ENCODE data around the gene NANS.
A peak's percentile ranks its signal among the peaks of the same experiment; 100 is the strongest.
"Not testable (repeated sequence)": the region's sequence is repeated elsewhere in the genome, so short reads cannot be mapped to it uniquely, and the experiment has no call there.

Gene NANS

DNA sequence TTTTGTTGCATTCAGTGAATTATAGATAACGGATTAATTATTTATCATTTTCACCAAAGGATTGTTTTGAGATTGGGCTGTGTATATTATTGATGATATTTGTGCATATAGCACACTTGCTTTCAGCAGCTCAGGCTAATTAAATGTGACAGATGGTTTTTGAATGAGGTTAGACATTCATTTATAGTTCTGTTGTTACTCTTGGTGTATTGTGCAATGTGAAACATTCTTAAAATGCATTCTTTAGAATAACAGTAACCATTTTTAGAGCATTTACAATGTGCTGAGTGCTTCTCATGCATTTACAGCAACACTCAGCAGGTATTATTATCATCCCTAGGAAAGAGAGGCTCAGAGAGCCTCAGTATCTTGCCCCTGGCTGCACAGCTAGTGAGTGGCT is 23.8 kb downstream of the NANS start:
- Mint-ChIP-seq H3K4me1 (peaks cover 44% of the 10 kb centered on the region), H3K27me3 (no peaks in the 10 kb centered on the region), H3K36me3 (ENCODE audit: low read depth) (peaks cover 44% of the 10 kb centered on the region), H3K9me3 (no peaks in the 10 kb centered on the region), H3K27ac (peak overlapping the region; percentile 52), H3K4me3 (no peak overlapping the region)
- DNase-seq (no peak), ATAC-seq (no peak)

- Mint-ChIP-seq H3K4me1 (peaks cover 39% of the 10 kb centered on the region), H3K4me3 (no peak overlapping the region), H3K36me3 (ENCODE audit: low read depth) (peaks cover 47% of the 10 kb centered on the region)
Measured at GRCh38 chr9:98080780-98081179, 24.2 kb downstream of the NANS start.

DNA sequence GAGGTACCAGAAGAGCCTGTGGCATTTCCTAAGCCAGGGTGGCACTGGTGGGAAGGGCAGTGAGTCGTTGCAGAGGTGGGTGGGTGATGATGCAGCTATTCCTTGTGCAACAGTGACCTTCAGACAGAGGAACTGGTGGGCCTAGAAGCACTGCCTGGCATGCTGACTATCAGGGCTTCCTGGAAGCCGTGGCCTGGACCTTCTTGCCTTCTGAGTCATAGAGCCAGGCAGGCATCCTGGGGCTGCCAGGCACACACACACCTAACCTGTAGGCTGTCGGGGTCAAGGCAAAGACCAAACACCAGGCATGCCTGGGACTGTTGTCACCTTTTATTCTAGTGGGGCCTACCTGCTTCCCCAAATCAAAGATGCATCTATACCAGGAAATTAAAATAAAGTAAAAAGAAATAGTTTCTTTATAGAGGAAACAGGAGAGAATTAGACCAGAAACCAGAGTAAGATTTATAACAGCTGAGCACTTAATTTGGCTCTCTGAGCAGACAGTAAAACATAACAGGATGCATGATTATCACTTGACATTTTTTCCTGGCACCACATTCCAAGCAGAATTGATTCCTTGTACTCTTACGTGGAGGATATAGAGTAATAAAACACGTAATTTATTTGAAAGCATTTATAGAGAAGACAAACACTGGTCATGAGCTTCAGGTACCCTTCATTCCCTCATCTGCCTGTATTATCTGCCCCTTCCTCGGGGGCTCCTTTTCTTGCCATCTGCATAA is 25.1 kb downstream of the NANS start:
- H3K27ac Mint-ChIP-seq: peak overlapping the region; percentile 84
- H3K27me3 Mint-ChIP-seq: no peaks in the 10 kb centered on the region
- no peak overlapping the region for H3K4me3 Mint-ChIP-seq
- peaks cover 31% of the 10 kb centered on the region for H3K4me1 Mint-ChIP-seq
- DNase-seq (peak; percentile 63), ATAC-seq (peak; percentile 98)
- no peaks in the 10 kb centered on the region for H3K9me3 Mint-ChIP-seq
- peaks cover 49% of the 10 kb centered on the region for H3K36me3 Mint-ChIP-seq (ENCODE audit: low read depth)

More at GRCh38 chr9:98080780-98081179, 24.2 kb downstream of the NANS start:
- no peaks in the 10 kb centered on the region for H3K27me3 Mint-ChIP-seq
- no peaks in the 10 kb centered on the region for H3K9me3 Mint-ChIP-seq
- ATAC-seq (no peak), DNase-seq (no peak)
- H3K27ac Mint-ChIP-seq: peak overlapping the region; percentile 84

DNA sequence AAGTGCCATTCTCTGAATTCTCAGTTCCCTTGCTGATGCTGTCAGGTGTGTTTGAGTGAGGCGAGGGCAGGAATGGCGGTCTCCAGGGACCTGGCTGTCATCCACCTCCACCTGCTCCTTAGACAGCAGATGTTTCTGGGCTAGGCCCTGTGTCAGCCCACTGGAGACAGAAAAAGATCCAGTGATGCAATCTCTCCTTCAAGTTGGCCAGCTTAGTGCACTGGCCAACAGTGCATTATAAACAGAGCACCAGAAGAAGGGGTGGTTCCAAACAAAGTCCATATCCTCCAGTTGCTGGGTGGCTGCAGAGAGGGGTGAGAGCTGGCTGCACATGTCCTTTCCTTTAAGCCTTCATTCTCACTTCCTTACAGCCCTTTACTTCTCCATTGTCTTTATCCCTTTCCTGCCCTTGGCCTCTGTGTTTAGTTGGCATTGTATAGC is 26.5 kb downstream of the NANS start:
- DNase-seq: no peak
- peaks cover 47% of the 10 kb centered on the region for H3K36me3 Mint-ChIP-seq (ENCODE audit: low read depth)
- H3K27ac Mint-ChIP-seq: peak overlapping the region; percentile 84
- H3K4me3 Mint-ChIP-seq: no peak overlapping the region
- no peaks in the 10 kb centered on the region for H3K27me3 Mint-ChIP-seq
- no peak for ATAC-seq
- no peaks in the 10 kb centered on the region for H3K9me3 Mint-ChIP-seq
- H3K4me1 Mint-ChIP-seq: peaks cover 30% of the 10 kb centered on the region

DNA sequence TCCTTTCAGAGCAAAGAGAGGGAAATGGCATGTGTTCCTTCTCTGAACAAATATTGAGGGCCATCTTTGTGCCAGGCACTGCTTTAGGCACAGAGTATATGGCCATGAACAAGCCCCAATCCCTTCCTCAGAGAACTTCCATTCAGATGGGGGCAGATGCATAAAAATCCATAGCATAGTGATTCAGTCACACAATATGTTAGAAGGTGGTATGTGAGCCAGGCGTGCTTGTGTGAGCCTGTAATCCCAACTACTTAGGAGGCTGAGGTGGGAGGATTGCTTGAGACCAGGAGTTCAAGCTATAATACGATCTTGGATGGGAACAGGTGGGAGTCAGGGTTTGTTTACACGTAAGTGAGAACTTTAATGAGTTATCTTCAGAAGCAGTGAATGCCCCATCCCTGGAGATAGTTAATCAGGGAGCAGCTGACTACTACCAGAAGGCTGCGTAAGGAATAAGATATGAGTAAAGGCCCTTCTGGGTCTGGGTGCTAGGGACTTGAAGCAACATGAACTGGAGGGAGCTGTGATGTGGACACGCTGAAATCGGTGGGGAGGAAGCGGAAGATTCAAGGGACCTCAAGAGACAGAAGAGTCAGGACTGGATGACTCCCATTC is 27.1 kb downstream of the NANS start:
- Mint-ChIP-seq H3K36me3 (ENCODE audit: low read depth) (peaks cover 44% of the 10 kb centered on the region), H3K27me3 (no peaks in the 10 kb centered on the region), H3K27ac (peak overlapping the region; percentile 84), H3K4me1 (peaks cover 30% of the 10 kb centered on the region), H3K9me3 (no peaks in the 10 kb centered on the region), H3K4me3 (no peak overlapping the region)
- ATAC-seq: no peak
- no peak for DNase-seq

DNA sequence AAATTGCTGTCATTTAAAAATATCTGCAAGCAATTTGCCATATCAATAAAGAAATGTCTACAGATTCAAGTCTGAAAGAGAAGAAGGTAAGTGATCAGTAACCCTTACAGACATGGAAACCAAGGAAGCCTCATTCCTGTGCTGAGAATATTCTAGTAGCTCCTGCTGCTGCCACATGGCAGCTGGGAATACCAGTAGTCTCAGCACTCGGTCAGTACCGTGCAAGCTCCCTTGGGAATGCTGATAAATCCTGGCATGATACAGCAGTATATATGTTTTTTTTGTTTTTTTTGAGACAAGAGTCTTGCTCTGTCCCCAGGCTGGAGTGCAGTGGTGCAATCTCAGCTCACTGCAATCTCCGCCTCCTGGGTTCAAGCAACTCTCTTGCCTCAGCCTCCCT is 27.9 kb downstream of the NANS start:
- H3K4me3 Mint-ChIP-seq: no peak overlapping the region
- H3K36me3 Mint-ChIP-seq (ENCODE audit: low read depth): peaks cover 41% of the 10 kb centered on the region
- H3K4me1 Mint-ChIP-seq: peaks cover 30% of the 10 kb centered on the region
- ATAC-seq (no peak), DNase-seq (no peak)
- no peak overlapping the region for H3K27ac Mint-ChIP-seq
- no peaks in the 10 kb centered on the region for H3K27me3 Mint-ChIP-seq
- H3K9me3 Mint-ChIP-seq: no peaks in the 10 kb centered on the region

GRCh38 chr9:98085058-98085457 is 28.5 kb downstream of the NANS start:
- Mint-ChIP-seq H3K27me3 (no peaks in the 10 kb centered on the region), H3K36me3 (ENCODE audit: low read depth) (peaks cover 41% of the 10 kb centered on the region), H3K4me3 (no peak overlapping the region), H3K9me3 (no peaks in the 10 kb centered on the region), H3K27ac (peak overlapping the region; percentile 64), H3K4me1 (peaks cover 30% of the 10 kb centered on the region)
- DNase-seq (no peak), ATAC-seq (no peak)

DNA sequence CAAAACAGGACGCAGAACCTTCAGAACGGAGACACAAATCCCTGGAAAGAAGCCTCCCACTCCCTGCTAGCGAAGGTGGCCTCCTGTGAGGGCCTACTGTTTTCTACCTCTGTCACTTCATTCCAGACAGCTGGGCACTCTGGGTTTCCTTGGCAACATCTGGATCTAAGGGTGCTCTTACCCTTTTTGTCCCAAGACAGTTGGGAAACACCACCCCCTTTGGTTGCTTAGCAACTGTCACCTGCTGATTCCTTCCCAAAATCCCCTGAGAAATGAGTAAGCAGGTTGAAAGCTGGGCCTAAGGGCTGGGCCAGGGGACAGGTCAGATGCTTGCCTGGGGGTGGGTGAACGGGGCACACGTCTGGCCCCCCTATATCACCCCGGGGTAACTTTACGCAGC is 29.4 kb downstream of the NANS start:
- ATAC-seq (no peak), DNase-seq (no peak)
- Mint-ChIP-seq H3K9me3 (no peaks in the 10 kb centered on the region), H3K36me3 (ENCODE audit: low read depth) (peaks cover 42% of the 10 kb centered on the region), H3K27ac (no peak overlapping the region), H3K4me1 (peaks cover 25% of the 10 kb centered on the region), H3K27me3 (no peaks in the 10 kb centered on the region), H3K4me3 (no peak overlapping the region)

GRCh38 chr9:98086461-98086860 is 29.9 kb downstream of the NANS start:
- Mint-ChIP-seq H3K4me3 (no peak overlapping the region), H3K36me3 (ENCODE audit: low read depth) (peaks cover 40% of the 10 kb centered on the region), H3K4me1 (peaks cover 20% of the 10 kb centered on the region), H3K27me3 (no peaks in the 10 kb centered on the region), H3K9me3 (no peaks in the 10 kb centered on the region), H3K27ac (peak overlapping the region; percentile 47)
- DNase-seq (no peak), ATAC-seq (no peak)

DNA sequence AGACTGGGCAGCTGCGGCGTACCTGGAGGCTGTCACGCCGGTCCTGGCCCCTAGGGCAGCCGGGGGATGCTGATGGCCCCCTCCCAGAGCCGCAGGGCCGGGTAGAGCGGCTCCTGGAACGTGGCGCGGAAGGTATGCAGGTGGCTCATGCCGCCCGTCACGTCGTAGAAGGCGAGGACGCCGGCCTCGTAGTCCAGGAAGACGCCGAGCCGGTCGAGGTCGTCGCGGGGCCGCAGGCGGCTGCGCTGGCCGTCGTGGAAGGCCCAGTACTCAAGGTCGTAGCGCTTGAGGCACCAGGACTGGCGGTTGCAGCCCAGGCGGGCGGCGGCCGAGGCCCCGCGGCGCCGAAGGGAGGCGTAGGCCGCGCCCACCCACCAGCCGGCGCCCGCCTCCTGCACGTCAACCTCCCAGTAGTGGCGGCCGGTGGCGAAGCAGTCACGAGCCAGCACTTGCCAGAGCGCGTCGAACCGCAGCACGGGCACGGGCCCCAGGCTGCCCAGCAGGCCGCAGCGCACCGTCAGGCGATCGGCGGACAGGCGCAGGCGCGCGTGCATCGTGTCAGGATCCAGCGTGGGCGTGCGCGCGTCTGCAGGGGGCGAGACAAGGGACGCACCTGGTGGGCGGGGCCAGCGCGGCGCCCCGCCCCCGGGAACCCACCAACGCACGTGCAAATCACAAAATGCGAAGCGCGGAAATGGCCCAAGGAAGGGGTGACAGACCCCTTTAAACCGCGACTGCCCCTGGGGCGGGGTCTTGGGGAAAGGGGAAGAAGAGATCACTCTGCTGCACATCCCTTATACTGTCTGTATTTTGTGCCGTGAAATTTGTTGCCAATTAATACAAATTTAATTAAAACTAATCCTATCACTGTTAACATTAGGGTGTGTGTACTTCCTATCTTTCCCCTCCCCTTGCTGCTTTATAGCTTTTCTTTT is 31.2 kb downstream of the NANS start:
- H3K27me3 Mint-ChIP-seq: no peaks in the 10 kb centered on the region
- no peaks in the 10 kb centered on the region for H3K9me3 Mint-ChIP-seq
- ATAC-seq: no peak
- H3K36me3 Mint-ChIP-seq (ENCODE audit: low read depth): peaks cover 32% of the 10 kb centered on the region
- peaks cover 10% of the 10 kb centered on the region for H3K4me1 Mint-ChIP-seq
- no peak overlapping the region for H3K4me3 Mint-ChIP-seq
- DNase-seq: no peak
- no peak overlapping the region for H3K27ac Mint-ChIP-seq

GRCh38 chr9:98090674-98091073 is 34.1 kb downstream of the NANS start:
- H3K9me3 Mint-ChIP-seq: not testable (repeated sequence)

GRCh38 chr9:98091735-98092612 is 35.4 kb downstream of the NANS start:
- DNase-seq: no peak
- H3K4me3 Mint-ChIP-seq: no peak overlapping the region
- peaks cover 28% of the 10 kb centered on the region for H3K36me3 Mint-ChIP-seq (ENCODE audit: low read depth)
- no peaks in the 10 kb centered on the region for H3K9me3 Mint-ChIP-seq
- H3K27me3 Mint-ChIP-seq: no peaks in the 10 kb centered on the region
- H3K4me1 Mint-ChIP-seq: peaks cover 11% of the 10 kb centered on the region
- no peak overlapping the region for H3K27ac Mint-ChIP-seq
- no peak for ATAC-seq

More at GRCh38 chr9:98090674-98091073, 34.1 kb downstream of the NANS start:
- Mint-ChIP-seq H3K4me1 (peaks cover 13% of the 10 kb centered on the region), H3K36me3 (ENCODE audit: low read depth) (peaks cover 32% of the 10 kb centered on the region), H3K27ac (peak overlapping the region; percentile 11)
- not testable (repeated sequence) for ATAC-seq, H3K4me3 Mint-ChIP-seq, DNase-seq, H3K27me3 Mint-ChIP-seq

- Mint-ChIP-seq H3K27ac (peak overlapping the region; percentile 27), H3K4me1 (peaks cover 16% of the 10 kb centered on the region), H3K36me3 (ENCODE audit: low read depth) (peaks cover 32% of the 10 kb centered on the region), H3K4me3 (no peak overlapping the region), H3K27me3 (no peaks in the 10 kb centered on the region), H3K9me3 (no peaks in the 10 kb centered on the region)
- DNase-seq: no peak
- no peak for ATAC-seq
Measured at GRCh38 chr9:98092613-98092931, 36.0 kb downstream of the NANS start.

DNA sequence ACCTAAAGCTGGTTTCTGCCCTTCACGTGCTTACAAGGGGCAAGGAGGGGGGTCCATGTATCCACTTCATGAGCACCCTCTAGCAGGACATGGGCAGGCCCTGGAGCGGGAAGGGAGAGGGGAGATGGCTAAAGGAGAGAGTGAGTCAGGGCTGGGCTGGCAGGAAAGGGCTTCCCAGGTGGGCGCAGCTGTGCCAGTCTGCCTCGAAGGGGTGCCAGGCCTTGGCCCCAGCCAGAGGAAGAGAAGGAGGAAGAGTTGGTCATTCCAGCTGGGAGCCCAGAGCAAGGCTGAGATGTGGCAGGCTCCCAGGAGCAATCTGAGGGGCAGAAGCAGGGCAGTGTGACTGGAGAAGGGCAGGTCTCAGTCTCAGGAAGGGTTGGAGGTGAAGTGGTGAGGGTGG is 37.8 kb downstream of the NANS start:
- peaks cover 43% of the 10 kb centered on the region for H3K36me3 Mint-ChIP-seq (ENCODE audit: low read depth)
- peaks cover 29% of the 10 kb centered on the region for H3K4me1 Mint-ChIP-seq
- H3K27ac Mint-ChIP-seq: no peak overlapping the region
- no peaks in the 10 kb centered on the region for H3K9me3 Mint-ChIP-seq
- DNase-seq: no peak
- ATAC-seq: no peak
- H3K4me3 Mint-ChIP-seq: no peak overlapping the region
- no peaks in the 10 kb centered on the region for H3K27me3 Mint-ChIP-seq

All from activated naive CD8-positive, alpha-beta T cell treated with anti-CD3 and anti-CD28 coated beads, Interleukin-2, amount 50 U/mL, for 24 hours (primary cell).